ENCODE data around the gene SSBP3. TPM values are rescaled to one million over a fixed set of nuclear protein-coding genes. Genes with fewer than 3 reads are reported as not detected.
"Not testable (repeated sequence)": the region's sequence is repeated elsewhere in the genome, so short reads cannot be mapped to it uniquely, and the experiment has no call there.

Gene SSBP3
- total RNA-seq (10 to 100 TPM; 88.7 to 93.8 TPM), polyA plus RNA-seq (10 to 100 TPM; 16.1 to 19.8 (median 16.7) TPM), total RNA-seq (17.9 to 68.5 (median 40.5) reads per million in 6 experiments)

- peak within 1 kb of the TSS; percentile 88 to 99 (median 94) for H3K4me3 Mint-ChIP-seq
- H3K27me3 Mint-ChIP-seq = no peaks in the 10 kb centered on the region
- no peaks in the 10 kb centered on the region for H3K9me3 Mint-ChIP-seq
- DNase-seq (peak; percentile 86 to 94 (median 91)), ATAC-seq (peak; percentile 92)
- peak within 1 kb of the TSS; percentile 88 to 97 (median 95) for H3K27ac Mint-ChIP-seq
- H3K36me3 Mint-ChIP-seq = peaks cover 0 to 22% (median 8%) of the 10 kb centered on the region in 3 donors
- peaks cover 38 to 67% (median 62%) of the 10 kb centered on the region in 4 donors for H3K4me1 Mint-ChIP-seq
- POLR2A ChIA-PET = interaction anchor here (0.5 to 2.3 kb wide), 21 partner anchors 25 to 353 kb away, joined by 3 to 110 read pairs (median 5); partner anchors contain the start of genes CYB5RL, MRPL37, TCEANC2 and TMEM59
Measured at GRCh38 chr1:54406339-54407153, at the start of gene SSBP3. Gene SSBP3, minus strand, starts transcription at chr1:54406394.

GRCh38 chr1:54453509-54453908 is 47.3 kb upstream of the SSBP3 start:
- Mint-ChIP-seq H3K36me3 (peaks cover 0 to 2% (median 0%) of the 10 kb centered on the region in 3 donors), H3K4me1 (peaks cover 0 to 13% (median 8%) of the 10 kb centered on the region in 4 donors), H3K27ac (no peak overlapping the region), H3K4me3 (no peak overlapping the region), H3K9me3 (peaks cover 0 to 12% (median 2%) of the 10 kb centered on the region in 9 donors), H3K27me3 (no peaks in the 10 kb centered on the region)
- POLR2A ChIA-PET = no interaction called here
- no peak for DNase-seq
- ATAC-seq = no peak

GRCh38 chr1:54453022-54453421 is 46.8 kb upstream of the SSBP3 start:
- peaks cover 0 to 8% (median 5%) of the 10 kb centered on the region in 4 donors for H3K4me1 Mint-ChIP-seq
- H3K36me3 Mint-ChIP-seq = peaks cover 0 to 2% (median 0%) of the 10 kb centered on the region in 3 donors
- H3K27ac Mint-ChIP-seq = peak overlapping the region in 2 of 10 donors; percentile 17 to 53
- DNase-seq = no peak
- ATAC-seq = no peak
- peaks cover 0 to 13% (median 2%) of the 10 kb centered on the region in 9 donors for H3K9me3 Mint-ChIP-seq
- POLR2A ChIA-PET = no interaction called here
- H3K27me3 Mint-ChIP-seq = no peaks in the 10 kb centered on the region
- no peak overlapping the region for H3K4me3 Mint-ChIP-seq

GRCh38 chr1:54449431-54449830 is 43.2 kb upstream of the SSBP3 start:
- DNase-seq, H3K27me3 Mint-ChIP-seq, ATAC-seq, POLR2A ChIA-PET, H3K4me1 Mint-ChIP-seq, H3K36me3 Mint-ChIP-seq, H3K4me3 Mint-ChIP-seq: not testable (repeated sequence)
- H3K27ac Mint-ChIP-seq = peak overlapping the region in 2 of 10 donors; percentile 33 to 41
- peaks cover 0 to 18% (median 4%) of the 10 kb centered on the region in 9 donors for H3K9me3 Mint-ChIP-seq

GRCh38 chr1:54448801-54449200 is 42.6 kb upstream of the SSBP3 start:
- H3K27ac Mint-ChIP-seq, H3K4me1 Mint-ChIP-seq, H3K4me3 Mint-ChIP-seq, H3K27me3 Mint-ChIP-seq, DNase-seq, ATAC-seq, H3K36me3 Mint-ChIP-seq, POLR2A ChIA-PET: not testable (repeated sequence)
- peaks cover 0 to 18% (median 4%) of the 10 kb centered on the region in 9 donors for H3K9me3 Mint-ChIP-seq

GRCh38 chr1:54447081-54447480 is 40.9 kb upstream of the SSBP3 start:
- DNase-seq, H3K4me3 Mint-ChIP-seq, H3K27me3 Mint-ChIP-seq, ATAC-seq, H3K27ac Mint-ChIP-seq, H3K36me3 Mint-ChIP-seq, H3K4me1 Mint-ChIP-seq, POLR2A ChIA-PET: not testable (repeated sequence)
- H3K9me3 Mint-ChIP-seq = peaks cover 0 to 18% (median 4%) of the 10 kb centered on the region in 9 donors

- H3K4me1 Mint-ChIP-seq = peaks cover 0 to 3% (median 0%) of the 10 kb centered on the region in 4 donors
- DNase-seq (no peak), ATAC-seq (no peak)
- POLR2A ChIA-PET = no interaction called here
- H3K27me3 Mint-ChIP-seq = no peaks in the 10 kb centered on the region
- peaks cover 0 to 2% (median 0%) of the 10 kb centered on the region in 9 donors for H3K9me3 Mint-ChIP-seq
- H3K36me3 Mint-ChIP-seq = no peaks in the 10 kb centered on the region
- no peak overlapping the region for H3K4me3 Mint-ChIP-seq
- no peak overlapping the region for H3K27ac Mint-ChIP-seq
Measured at GRCh38 chr1:54442185-54442584, 36.0 kb upstream of the SSBP3 start.

- Mint-ChIP-seq H3K36me3 (no peaks in the 10 kb centered on the region), H3K4me1 (peaks cover 0 to 3% (median 1%) of the 10 kb centered on the region in 4 donors), H3K27ac (peak overlapping the region in 4 of 10 donors; percentile 29 to 75 (median 50)), H3K4me3 (no peak overlapping the region), H3K27me3 (no peaks in the 10 kb centered on the region), H3K9me3 (peaks cover 0 to 2% (median 0%) of the 10 kb centered on the region in 9 donors)
- DNase-seq (no peak), ATAC-seq (no peak)
- POLR2A ChIA-PET = interaction anchor here (1.2 kb wide), 1 partner anchor 22 kb away, joined by 3 read pairs; no protein-coding TSS in a partner anchor
Measured at GRCh38 chr1:54439550-54440223, 33.5 kb upstream of the SSBP3 start.

- no peak for DNase-seq
- ATAC-seq = no peak
- H3K27ac Mint-ChIP-seq = no peak overlapping the region
- POLR2A ChIA-PET = no interaction called here
- H3K27me3 Mint-ChIP-seq = no peaks in the 10 kb centered on the region
- peaks cover 0 to 3% (median 0%) of the 10 kb centered on the region in 4 donors for H3K4me1 Mint-ChIP-seq
- H3K36me3 Mint-ChIP-seq = no peaks in the 10 kb centered on the region
- H3K4me3 Mint-ChIP-seq = no peak overlapping the region
- peaks cover 0 to 2% (median 0%) of the 10 kb centered on the region in 9 donors for H3K9me3 Mint-ChIP-seq
Measured at GRCh38 chr1:54437783-54438182, 31.6 kb upstream of the SSBP3 start.

- POLR2A ChIA-PET = no interaction called here
- Mint-ChIP-seq H3K36me3 (no peaks in the 10 kb centered on the region), H3K27ac (peak overlapping the region in 1 of 10 donors; percentile 35), H3K4me1 (peaks cover 0 to 3% (median 0%) of the 10 kb centered on the region in 4 donors), H3K27me3 (no peaks in the 10 kb centered on the region), H3K9me3 (peaks cover 0 to 2% (median 0%) of the 10 kb centered on the region in 9 donors), H3K4me3 (no peak overlapping the region)
- no peak for ATAC-seq
- DNase-seq = no peak
Measured at GRCh38 chr1:54436826-54437225, 30.6 kb upstream of the SSBP3 start.

GRCh38 chr1:54429838-54430237 is 23.6 kb upstream of the SSBP3 start:
- peaks cover 0 to 4% (median 1%) of the 10 kb centered on the region in 4 donors for H3K4me1 Mint-ChIP-seq
- DNase-seq = no peak
- POLR2A ChIA-PET = no interaction called here
- H3K36me3 Mint-ChIP-seq = no peaks in the 10 kb centered on the region
- ATAC-seq = no peak
- H3K27me3 Mint-ChIP-seq = no peaks in the 10 kb centered on the region
- H3K9me3 Mint-ChIP-seq = no peaks in the 10 kb centered on the region
- no peak overlapping the region for H3K4me3 Mint-ChIP-seq
- H3K27ac Mint-ChIP-seq = no peak overlapping the region

- DNase-seq (no peak), ATAC-seq (no peak)
- Mint-ChIP-seq H3K36me3 (no peaks in the 10 kb centered on the region), H3K9me3 (no peaks in the 10 kb centered on the region), H3K4me3 (no peak overlapping the region), H3K27ac (peak overlapping the region in 2 of 10 donors; percentile 37 to 46), H3K4me1 (peaks cover 0 to 4% (median 1%) of the 10 kb centered on the region in 4 donors), H3K27me3 (no peaks in the 10 kb centered on the region)
- POLR2A ChIA-PET = interaction anchor here (1.1 kb wide), 1 partner anchor 12 kb away, joined by 8 read pairs; no protein-coding TSS in a partner anchor
Measured at GRCh38 chr1:54428837-54429518, 22.8 kb upstream of the SSBP3 start.

Measured in naive thymus-derived CD8-positive, alpha-beta T cell (primary cell).